GM18508 (cell line): ENCODE data around the gene API5.
A peak's percentile ranks its signal among the peaks of the same experiment; 100 is the strongest.

Experiments
- ATAC-seq: cut with Tn5 transposase; IDR thresholded peaks from one replicate; pipeline ENCODE4 v1.9.1; 2021; ENCODE audit warnings: moderate number of reproducible peaks; ENCODE audit not compliant: insufficient read depth, unreplicated experiment

Gene API5

DNA sequence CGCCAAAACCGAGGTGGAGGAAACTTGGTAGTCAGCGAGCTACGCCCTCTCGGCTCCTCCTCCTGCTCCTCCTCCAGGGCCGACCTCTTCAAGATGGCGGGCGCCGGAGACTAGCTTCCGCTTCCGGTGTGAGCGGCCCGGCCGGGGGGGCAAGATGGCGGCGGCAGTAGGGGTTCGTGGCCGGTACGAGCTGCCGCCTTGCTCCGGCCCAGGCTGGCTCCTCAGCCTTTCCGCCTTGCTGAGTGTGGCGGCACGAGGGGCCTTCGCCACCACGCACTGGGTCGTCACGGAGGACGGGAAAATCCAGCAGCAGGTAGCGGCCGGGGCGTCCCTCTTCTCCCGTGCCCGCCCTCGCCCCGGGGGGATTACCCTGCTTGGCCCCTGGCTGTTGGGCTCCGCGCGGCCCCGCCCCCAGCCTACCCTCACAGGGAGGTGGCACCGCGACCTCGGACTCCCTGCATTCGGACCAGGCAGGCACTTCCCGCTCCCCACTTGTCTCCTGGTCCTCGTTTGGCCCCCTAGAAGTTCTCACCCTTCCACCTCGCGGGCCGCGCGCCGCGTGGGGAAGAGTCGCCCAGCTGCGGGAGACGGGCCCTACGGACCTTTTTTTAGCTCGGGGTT, 47.1 kb downstream of the API5 start, which contains the start of gene TTC17:
Gene TTC17, plus strand, starts transcription at position 120 of the 621 bp plus-strand sequence. Its CDS starts 35 bp downstream, at position 155.
- ATAC-seq = peak; percentile 87

DNA sequence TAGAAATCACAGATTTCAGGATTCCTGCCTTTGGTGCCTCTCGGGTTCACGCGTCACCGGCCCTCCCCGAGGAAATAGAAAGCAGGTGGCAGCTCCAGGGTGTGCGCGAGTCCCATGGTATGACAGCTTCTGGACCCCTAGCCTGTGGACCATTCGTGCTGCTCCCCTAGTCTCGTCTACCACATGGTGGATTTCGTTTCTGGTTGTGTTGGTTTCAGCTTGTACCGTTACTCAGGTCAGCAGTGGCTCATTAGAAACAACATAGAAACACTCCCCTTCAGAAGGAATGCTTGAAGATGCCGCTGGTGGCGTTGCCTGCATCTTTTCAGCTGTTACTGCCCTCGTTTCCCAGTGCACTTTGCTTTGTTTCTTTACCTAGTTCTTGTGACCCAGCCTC, 47.6 kb downstream of the API5 start:
- ATAC-seq = peak; percentile 29

- ATAC-seq = no peak
Measured at GRCh38 chr11:43360361-43361032, 48.7 kb downstream of the API5 start.

GRCh38 chr11:43366677-43367076, 54.9 kb downstream of the API5 start:
- no peak for ATAC-seq

- ATAC-seq = no peak
Measured at GRCh38 chr11:43367382-43368178, 55.8 kb downstream of the API5 start.

DNA sequence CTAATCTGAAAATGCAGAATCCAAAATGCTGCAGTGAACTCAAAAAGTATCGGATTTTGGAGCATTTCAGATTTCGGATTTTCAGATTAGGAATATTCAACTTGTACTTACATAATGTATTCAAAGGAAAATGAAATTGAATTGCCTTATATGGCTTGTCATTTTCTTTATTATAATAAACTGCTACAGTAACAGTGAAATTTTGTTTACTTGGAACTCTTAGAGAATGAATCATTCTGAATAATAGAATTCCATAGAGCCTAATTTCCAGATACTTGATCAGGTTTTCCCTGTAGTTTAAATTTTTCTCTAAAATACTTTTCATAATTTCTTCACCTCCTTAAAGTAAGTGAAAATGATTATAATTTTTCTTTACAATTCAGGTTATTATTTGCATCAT, 64.3 kb downstream of the API5 start:
- no peak for ATAC-seq

- no peak for ATAC-seq
Measured at GRCh38 chr11:43376594-43376993, 64.8 kb downstream of the API5 start.

GRCh38 chr11:43377389-43377788, 65.6 kb downstream of the API5 start:
- no peak for ATAC-seq

DNA sequence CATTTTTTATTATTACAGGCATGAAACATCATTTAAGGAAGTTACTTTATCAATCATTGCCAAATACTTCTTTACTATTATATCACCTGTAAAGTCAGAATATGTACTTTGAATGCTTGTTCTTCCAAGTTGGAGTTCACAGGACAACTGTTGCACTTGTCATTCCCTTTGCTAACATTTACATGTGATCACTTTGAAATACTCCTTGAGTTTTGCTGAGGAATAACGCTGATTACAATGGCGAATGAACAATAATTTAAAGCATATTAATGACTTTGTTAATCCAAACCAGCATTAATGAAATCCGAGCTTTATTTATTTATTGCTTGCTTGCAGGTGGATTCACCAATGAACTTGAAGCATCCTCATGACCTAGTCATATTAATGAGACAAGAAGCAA, 67.1 kb downstream of the API5 start:
- no peak for ATAC-seq

DNA sequence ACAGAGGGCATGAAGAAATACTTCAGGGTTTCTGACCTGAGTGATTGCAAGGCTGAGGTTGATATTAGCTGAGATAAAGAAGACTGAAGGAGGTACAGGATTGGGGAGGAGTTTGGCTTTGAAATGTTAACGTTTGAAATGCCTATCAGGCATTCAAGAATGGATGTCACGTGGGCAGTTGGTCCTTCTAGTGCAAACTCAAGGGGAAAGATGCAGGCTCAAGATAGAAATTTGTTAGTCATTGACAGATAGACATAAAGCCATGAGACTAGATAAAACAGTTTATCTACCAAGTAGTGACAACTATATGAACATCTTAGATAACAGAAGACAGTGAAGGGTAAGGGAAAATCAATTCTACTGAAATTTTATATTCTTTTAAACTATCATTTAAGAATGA, 70.0 kb downstream of the API5 start:
- no peak for ATAC-seq

DNA sequence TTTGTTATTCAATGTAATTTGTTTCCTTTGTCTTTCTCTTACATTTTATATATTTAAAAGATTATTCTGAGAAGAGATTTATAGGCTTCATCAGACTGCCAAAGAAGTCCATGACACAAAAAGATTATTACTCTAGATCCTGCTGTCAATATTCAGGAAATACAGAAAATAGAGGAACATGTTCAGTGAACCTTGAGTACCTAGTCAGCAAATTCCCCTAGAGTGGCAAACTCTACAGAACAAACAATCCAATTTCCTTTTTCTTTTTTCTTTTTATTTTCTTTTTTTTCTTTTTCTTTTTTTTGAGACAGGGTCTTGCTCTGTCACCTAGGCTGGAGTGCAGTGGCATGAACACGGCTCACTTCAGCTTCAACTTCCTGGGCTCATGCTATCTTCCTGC, 70.8 kb downstream of the API5 start:
- ATAC-seq = no peak

DNA sequence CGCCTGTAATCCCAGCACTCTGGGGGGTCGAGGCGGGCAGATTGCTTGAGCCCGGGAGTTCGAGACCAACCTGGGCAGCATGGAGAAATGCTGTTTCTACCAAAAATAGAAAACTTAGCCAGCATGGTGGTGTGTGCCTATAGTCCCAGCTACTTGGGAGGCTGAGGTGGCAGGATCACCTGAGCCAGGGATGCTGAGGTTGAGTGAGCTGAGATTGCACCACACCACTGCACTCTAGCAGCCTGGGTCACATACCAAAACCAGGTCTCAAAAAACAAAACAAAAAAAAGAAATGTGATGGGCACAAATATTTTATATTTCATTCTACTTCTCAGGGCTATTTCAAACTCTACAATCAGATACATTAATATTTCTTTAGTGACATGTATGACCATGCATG, 72.6 kb downstream of the API5 start:
- ATAC-seq = no peak

DNA sequence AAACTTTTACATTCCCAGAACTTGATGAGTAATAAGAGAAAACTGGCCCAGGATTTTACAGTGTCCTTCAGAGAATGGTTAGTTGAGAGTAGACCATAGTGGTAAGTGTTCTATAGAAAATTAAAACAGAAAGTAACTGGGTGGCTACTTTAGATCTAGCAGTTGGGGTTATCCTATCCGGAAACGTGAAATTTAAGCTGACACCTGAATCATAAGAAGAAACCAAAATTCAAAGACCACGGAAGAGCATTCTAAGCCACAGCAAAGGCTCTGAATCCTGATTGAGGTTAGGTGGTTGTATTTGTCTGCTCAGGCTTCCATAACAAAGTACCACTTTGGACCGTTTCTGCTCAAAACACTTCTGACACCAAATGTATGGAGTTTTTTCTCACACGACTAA, 80.9 kb downstream of the API5 start:
- no peak for ATAC-seq

GRCh38 chr11:43393765-43394355, 82.1 kb downstream of the API5 start:
- no peak for ATAC-seq
